BLaER1 treated with 17β-estradiol and CSF1 and Interleukin-3, amounts not matched to agents 10 nM and 100 nM (cell line): ENCODE results near the gene STPG3.

ENCODE experiments used
- H3K27ac ChIP-seq, 11 experiments: shearing (Covaris generic); formaldehyde crosslinking; 2 replicates each; pipeline ENCODE4 v1.8.1; 2022
- H3K27me3 ChIP-seq, 11 experiments: shearing (Covaris generic); formaldehyde crosslinking; 2 replicates each; pipeline ENCODE4 v1.8.1; 2022
- H3K36me3 ChIP-seq, 11 experiments: shearing (Covaris generic); formaldehyde crosslinking; 2 replicates each; pipeline ENCODE4 v1.8.1; 2022
- H3K4me1 ChIP-seq, 10 experiments: shearing (Covaris generic); formaldehyde crosslinking; 2 replicates each; pipeline ENCODE4 v1.8.1; 2022
- H3K4me2 ChIP-seq, 11 experiments: shearing (Covaris generic); formaldehyde crosslinking; 2 replicates each; pipeline ENCODE4 v1.8.1; 2022
- H3K4me3 ChIP-seq, 10 experiments: shearing (Covaris generic); formaldehyde crosslinking; 2 replicates each; pipeline ENCODE4 v1.8.1; 2022
- H3K9ac ChIP-seq, 11 experiments: shearing (Covaris generic); formaldehyde crosslinking; 2 replicates each; pipeline ENCODE4 v1.8.1; 2022
- H3K9me3 ChIP-seq, 11 experiments: shearing (Covaris generic); formaldehyde crosslinking; replicated peaks in 1 of 11; 2 replicates each; pipeline ENCODE4 v1.8.1; 2022
- H4K20me1 ChIP-seq, 11 experiments: shearing (Covaris generic); formaldehyde crosslinking; 2 replicates each; pipeline ENCODE4 v1.8.1; 2022
- Cebpa-rat ChIP-seq, 11 experiments: shearing (Covaris generic); IDR thresholded peaks; 2 replicates each; pipeline ENCODE4 v1.8.1; 2022

The STPG3 gene

GRCh38 chr9:137278721-137279711 is 27.9 kb downstream of the STPG3 start:
- H3K36me3 ChIP-seq: peaks cover 0 to 50% (median 13%) of the 10 kb centered on the region in 11 experiments; a peak in 14 of 22 replicates
- H3K9ac ChIP-seq: peak overlapping the region in 6 of 11 experiments; percentile 78 to 93 (median 87); a peak in 8 of 22 replicates

GRCh38 chr9:137279741-137280473 is 28.8 kb downstream of the STPG3 start:
- Histone ChIP-seq H3K36me3 (peaks cover 0 to 57% (median 13%) of the 10 kb centered on the region in 11 experiments; a peak in 14 of 22 replicates), H3K4me3 (peak overlapping the region in 6 of 10 experiments; percentile 29 to 92 (median 64); a peak in 11 of 20 replicates), H3K4me2 (peak overlapping the region; percentile 84 to 100 (median 98)), H3K27ac (no peak overlapping the region; a peak in 1 of 22 replicates), H3K9me3 (peaks cover 0 to 3% (median 0%) of the 10 kb centered on the region in 11 experiments; a peak in 4 of 22 replicates), H4K20me1 (peaks cover 0 to 72% (median 9%) of the 10 kb centered on the region in 11 experiments; a peak in 14 of 22 replicates), H3K4me1 (peaks cover 77 to 88% (median 84%) of the 10 kb centered on the region in 10 experiments), H3K9ac (peak overlapping the region in 9 of 11 experiments; percentile 53 to 71 (median 65); a peak in 11 of 22 replicates), H3K27me3 (no peaks in the 10 kb centered on the region)
- no peak for TF ChIP-seq Cebpa-rat (IDR thresholded peaks at IDR 0.05)

More at GRCh38 chr9:137278721-137279711, 27.9 kb downstream of the STPG3 start:
- peak overlapping the region; percentile 84 to 100 (median 98) for H3K4me2 ChIP-seq
- peak overlapping the region in 6 of 11 experiments; percentile 87 to 95 (median 90); a peak in 7 of 22 replicates for H3K27ac ChIP-seq
- no peaks in the 10 kb centered on the region for H3K9me3 ChIP-seq
- H4K20me1 ChIP-seq: peaks cover 0 to 71% (median 15%) of the 10 kb centered on the region in 11 experiments; a peak in 14 of 22 replicates
- peaks cover 86 to 97% (median 93%) of the 10 kb centered on the region in 10 experiments for H3K4me1 ChIP-seq
- no peak for TF ChIP-seq Cebpa-rat (IDR thresholded peaks at IDR 0.05)
- H3K27me3 ChIP-seq: no peaks in the 10 kb centered on the region
- H3K4me3 ChIP-seq: peak overlapping the region in 6 of 10 experiments; percentile 60 to 92 (median 83); a peak in 11 of 20 replicates

- Histone ChIP-seq H3K27ac (peak overlapping the region in 7 of 11 experiments; percentile 17 to 51 (median 42); a peak in 9 of 22 replicates), H3K9me3 (peaks cover 0 to 8% (median 4%) of the 10 kb centered on the region in 11 experiments; a peak in 7 of 22 replicates), H3K36me3 (peaks cover 0 to 57% (median 13%) of the 10 kb centered on the region in 11 experiments; a peak in 14 of 22 replicates), H3K4me2 (peak overlapping the region; percentile 84 to 100 (median 98)), H3K9ac (peak overlapping the region; percentile 29 to 71 (median 61); a peak in 21 of 22 replicates), H4K20me1 (peaks cover 0 to 73% (median 9%) of the 10 kb centered on the region in 11 experiments; a peak in 14 of 22 replicates), H3K4me3 (peak overlapping the region in 9 of 10 experiments; percentile 12 to 92 (median 42); a peak in 14 of 20 replicates), H3K4me1 (peaks cover 71 to 81% (median 76%) of the 10 kb centered on the region in 10 experiments), H3K27me3 (no peaks in the 10 kb centered on the region)
- no peak for TF ChIP-seq Cebpa-rat (IDR thresholded peaks at IDR 0.05)
These were observed 29.6 kb downstream of the STPG3 start for GRCh38 chr9:137280474-137281344.

- peaks cover 0 to 82% (median 9%) of the 10 kb centered on the region in 11 experiments; a peak in 13 of 22 replicates for H4K20me1 ChIP-seq
These were observed 30.4 kb downstream of the STPG3 start for GRCh38 chr9:137281345-137282116.

GRCh38 chr9:137286975-137287383 is 35.9 kb downstream of the STPG3 start:
- Histone ChIP-seq H3K4me1 (peaks cover 27 to 32% (median 31%) of the 10 kb centered on the region in 10 experiments), H3K36me3 (peaks cover 0 to 26% (median 0%) of the 10 kb centered on the region in 11 experiments; a peak in 7 of 22 replicates), H3K9me3 (peaks cover 0 to 8% (median 4%) of the 10 kb centered on the region in 11 experiments; a peak in 8 of 22 replicates), H4K20me1 (peaks cover 0 to 57% (median under 1%) of the 10 kb centered on the region in 11 experiments; a peak in 9 of 22 replicates), H3K9ac (no peak overlapping the region), H3K4me3 (no peak overlapping the region), H3K27me3 (no peaks in the 10 kb centered on the region), H3K4me2 (peak overlapping the region in 9 of 11 experiments; percentile 4 to 60 (median 38); a peak in 14 of 22 replicates), H3K27ac (no peak overlapping the region)
- no peak for TF ChIP-seq Cebpa-rat (IDR thresholded peaks at IDR 0.05)

More at GRCh38 chr9:137281345-137282116, 30.4 kb downstream of the STPG3 start:
- peak overlapping the region; percentile 29 to 71 (median 61); a peak in 20 of 22 replicates for H3K9ac ChIP-seq
- peaks cover 0 to 8% (median 4%) of the 10 kb centered on the region in 11 experiments; a peak in 8 of 22 replicates for H3K9me3 ChIP-seq
- H3K27me3 ChIP-seq: no peaks in the 10 kb centered on the region
- peaks cover 0 to 57% (median 13%) of the 10 kb centered on the region in 11 experiments; a peak in 14 of 22 replicates for H3K36me3 ChIP-seq
- peaks cover 71 to 81% (median 73%) of the 10 kb centered on the region in 10 experiments for H3K4me1 ChIP-seq
- H3K27ac ChIP-seq: peak overlapping the region in 6 of 11 experiments; percentile 17 to 46 (median 41); a peak in 8 of 22 replicates
- H3K4me2 ChIP-seq: peak overlapping the region; percentile 84 to 100 (median 98)
- TF ChIP-seq Cebpa-rat (IDR thresholded peaks at IDR 0.05): no peak
- H3K4me3 ChIP-seq: peak overlapping the region in 9 of 10 experiments; percentile 12 to 92 (median 42); a peak in 13 of 20 replicates

GRCh38 chr9:137293094-137293481 is 42.0 kb downstream of the STPG3 start:
- Histone ChIP-seq H3K27ac (no peak overlapping the region), H3K9ac (no peak overlapping the region), H3K27me3 (peaks cover 19 to 39% (median 32%) of the 10 kb centered on the region in 11 experiments), H4K20me1 (peaks cover 0 to 20% (median 11%) of the 10 kb centered on the region in 11 experiments; a peak in 13 of 22 replicates), H3K4me3 (no peak overlapping the region), H3K4me2 (no peak overlapping the region), H3K4me1 (peaks cover 12 to 28% (median 19%) of the 10 kb centered on the region in 10 experiments; a peak in 19 of 20 replicates), H3K36me3 (no peaks in the 10 kb centered on the region), H3K9me3 (peaks cover 0 to 6% (median 0%) of the 10 kb centered on the region in 11 experiments; a peak in 3 of 22 replicates)
- no peak for TF ChIP-seq Cebpa-rat (IDR thresholded peaks at IDR 0.05)
